Glutamatergic neuron (in vitro differentiated cells): ENCODE measurements around the gene NIBAN1. TPM values are rescaled to one million over a fixed set of nuclear protein-coding genes. Genes with fewer than 3 reads are reported as not detected.
A peak's percentile ranks its signal among the peaks of the same experiment; 100 is the strongest.

Experiments
- DNase-seq: peaks from one replicate; pipeline ENCODE4 v3.0.0; 2022
- H3K27ac Mint-ChIP-seq: one replicate; pipeline ENCODE4 v1.8.0; 2020; ENCODE audit warnings: mild to moderate bottlenecking, mixed read lengths, inconsistent platforms; ENCODE audit not compliant: unreplicated experiment
- H3K27me3 Mint-ChIP-seq: one replicate; pipeline ENCODE4 v1.8.0; 2020; ENCODE audit warnings: mild to moderate bottlenecking, moderate library complexity, mixed read lengths, inconsistent platforms; ENCODE audit not compliant: unreplicated experiment
- H3K36me3 Mint-ChIP-seq: one replicate; pipeline ENCODE4 v1.8.0; 2020; ENCODE audit warnings: mild to moderate bottlenecking, mixed read lengths, inconsistent platforms; ENCODE audit not compliant: unreplicated experiment
- H3K4me1 Mint-ChIP-seq: one replicate; pipeline ENCODE4 v1.8.0; 2020; ENCODE audit warnings: mild to moderate bottlenecking, low read depth, mixed read lengths, inconsistent platforms; ENCODE audit not compliant: unreplicated experiment
- H3K4me3 Mint-ChIP-seq: one replicate; pipeline ENCODE4 v1.8.0; 2020; ENCODE audit warnings: mild to moderate bottlenecking, mixed read lengths, inconsistent platforms; ENCODE audit not compliant: unreplicated experiment
- H3K9me3 Mint-ChIP-seq: one replicate; pipeline ENCODE4 v1.8.0; 2020; ENCODE audit warnings: mild to moderate bottlenecking, moderate library complexity, mixed read lengths, inconsistent platforms; ENCODE audit not compliant: unreplicated experiment
- total RNA-seq: library from RNA; stranded (reverse); fragmentation: NEBNext Ultra II Directional; extraction: Animal tissue kit (Norgen Biotek cat#: 25700); gene quantifications from one replicate; pipeline ENCODE4 v1.2.1, GENCODE V29; 2021; ENCODE audit not compliant: unreplicated experiment
- TF ChIP-seq, protein P1 (sequence below): fragments of 200-600 bp; sonication (generic); IDR thresholded peaks from one replicate; pipeline ENCODE4 v1.5.0; 2021; ENCODE audit not compliant: partially characterized antibody, unreplicated experiment

NIBAN1 gene
- total RNA-seq, 1 donor from 2014 or later = 2.4 TPM

DNA sequence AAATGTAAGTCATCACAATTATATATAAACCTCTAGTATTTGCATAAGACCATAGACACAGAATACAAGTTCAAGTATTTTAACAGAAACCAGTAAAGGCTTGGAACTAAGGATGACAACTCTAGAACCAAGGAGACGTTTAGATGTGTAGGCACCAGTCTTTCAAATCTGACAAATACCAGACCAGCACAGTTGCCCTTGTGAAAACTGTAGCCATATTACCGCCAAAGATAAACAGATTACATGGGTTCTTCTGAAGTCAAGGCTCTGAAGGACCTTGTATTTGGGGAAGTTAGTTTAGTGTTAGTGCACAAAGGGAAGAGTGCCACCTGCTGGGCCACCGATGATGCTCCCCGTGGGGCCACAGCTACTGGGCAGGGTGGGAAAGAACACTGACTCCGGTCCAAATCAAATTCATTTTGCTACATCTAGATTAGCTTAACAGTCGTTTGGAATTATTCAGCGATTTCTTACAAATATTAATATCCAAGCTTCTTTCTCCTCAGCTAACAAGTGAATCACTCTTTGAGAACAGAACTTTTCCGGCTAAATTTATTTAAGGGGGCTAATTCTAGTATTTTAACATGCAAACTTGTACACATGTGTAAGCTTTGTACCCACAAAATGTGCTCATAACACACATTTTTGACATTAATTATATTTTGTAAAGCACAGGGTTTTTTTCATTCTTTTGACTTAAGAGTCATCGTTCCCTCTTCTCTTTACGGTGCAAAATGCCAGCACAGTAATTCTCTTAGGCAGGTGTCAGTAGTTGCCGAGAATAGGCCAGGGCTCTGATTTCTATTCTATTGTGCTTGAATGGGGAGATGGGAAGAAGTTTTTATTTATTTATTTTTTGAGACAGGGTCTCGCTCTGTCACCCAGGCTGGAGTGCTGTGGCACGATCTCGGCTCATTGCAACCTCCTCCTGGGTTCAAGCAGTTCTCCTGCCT, 8.0 kb upstream of the NIBAN1 start:
- no peaks in the 10 kb centered on the region for H3K4me1 Mint-ChIP-seq
- TF ChIP-seq, protein P1, sequence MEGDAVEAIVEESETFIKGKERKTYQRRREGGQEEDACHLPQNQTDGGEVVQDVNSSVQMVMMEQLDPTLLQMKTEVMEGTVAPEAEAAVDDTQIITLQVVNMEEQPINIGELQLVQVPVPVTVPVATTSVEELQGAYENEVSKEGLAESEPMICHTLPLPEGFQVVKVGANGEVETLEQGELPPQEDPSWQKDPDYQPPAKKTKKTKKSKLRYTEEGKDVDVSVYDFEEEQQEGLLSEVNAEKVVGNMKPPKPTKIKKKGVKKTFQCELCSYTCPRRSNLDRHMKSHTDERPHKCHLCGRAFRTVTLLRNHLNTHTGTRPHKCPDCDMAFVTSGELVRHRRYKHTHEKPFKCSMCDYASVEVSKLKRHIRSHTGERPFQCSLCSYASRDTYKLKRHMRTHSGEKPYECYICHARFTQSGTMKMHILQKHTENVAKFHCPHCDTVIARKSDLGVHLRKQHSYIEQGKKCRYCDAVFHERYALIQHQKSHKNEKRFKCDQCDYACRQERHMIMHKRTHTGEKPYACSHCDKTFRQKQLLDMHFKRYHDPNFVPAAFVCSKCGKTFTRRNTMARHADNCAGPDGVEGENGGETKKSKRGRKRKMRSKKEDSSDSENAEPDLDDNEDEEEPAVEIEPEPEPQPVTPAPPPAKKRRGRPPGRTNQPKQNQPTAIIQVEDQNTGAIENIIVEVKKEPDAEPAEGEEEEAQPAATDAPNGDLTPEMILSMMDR = peak; percentile 61
- no peak overlapping the region for H3K4me3 Mint-ChIP-seq
- H3K9me3 Mint-ChIP-seq = no peaks in the 10 kb centered on the region
- no peaks in the 10 kb centered on the region for H3K36me3 Mint-ChIP-seq
- peak; percentile 51 for DNase-seq
- H3K27ac Mint-ChIP-seq = no peak overlapping the region
- H3K27me3 Mint-ChIP-seq = no peaks in the 10 kb centered on the region

DNA sequence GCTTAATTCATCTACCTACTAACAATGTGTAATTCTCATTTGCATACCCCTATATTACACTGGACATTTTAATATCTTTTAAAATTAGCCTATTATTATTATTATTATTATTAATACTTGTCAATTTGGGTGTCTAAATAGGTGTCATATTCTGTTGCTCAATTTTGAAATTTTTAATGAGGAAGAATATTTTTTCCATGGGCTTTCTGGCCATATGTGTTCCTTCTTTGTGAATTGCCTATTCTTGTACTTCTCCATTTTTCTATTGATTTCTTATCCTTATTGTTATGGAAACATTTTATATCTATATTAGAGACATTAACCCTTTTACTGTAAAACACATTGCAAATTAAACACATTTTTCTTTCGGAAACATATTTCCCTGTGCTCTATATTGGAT, 6.4 kb upstream of the NIBAN1 start:
- TF ChIP-seq, protein P1 = no peak
- Mint-ChIP-seq H3K9me3 (no peaks in the 10 kb centered on the region), H3K27me3 (peaks cover under 1% of the 10 kb centered on the region), H3K4me1 (no peaks in the 10 kb centered on the region), H3K27ac (no peak overlapping the region), H3K36me3 (no peaks in the 10 kb centered on the region), H3K4me3 (no peak overlapping the region)
- DNase-seq = no peak

DNA sequence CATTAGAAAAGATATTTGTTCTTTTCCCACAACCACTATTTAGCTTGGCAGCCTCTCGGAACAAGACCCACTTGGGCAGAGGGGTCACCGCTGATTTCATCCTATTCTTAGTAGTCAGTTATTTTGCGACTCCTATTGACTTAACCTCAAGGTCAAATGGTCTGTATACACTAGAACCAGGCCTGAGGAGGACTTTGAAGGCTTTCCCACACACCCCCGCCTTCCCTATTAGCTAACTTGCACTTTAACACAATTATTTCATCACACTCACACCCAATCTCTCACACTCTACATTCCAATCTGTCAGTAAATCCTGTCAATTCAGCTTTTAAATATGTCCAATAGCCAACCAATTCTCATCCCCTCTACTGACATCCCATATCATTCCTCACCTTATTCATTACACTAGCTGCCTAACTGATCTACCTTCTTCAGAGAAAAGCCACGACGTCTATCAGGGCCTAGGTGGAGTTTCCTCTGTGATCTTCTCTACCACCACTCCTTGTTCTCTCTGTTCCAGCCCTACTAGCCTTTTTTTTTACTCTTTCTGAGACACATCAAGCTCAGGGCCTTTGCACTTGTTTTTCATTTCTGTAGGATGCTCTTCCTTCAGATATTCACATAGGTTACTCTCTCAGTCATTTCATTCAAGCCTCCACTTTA, 1.0 kb upstream of the NIBAN1 start:
- Mint-ChIP-seq H3K27me3 (peaks cover 11% of the 10 kb centered on the region), H3K4me1 (peaks cover 2% of the 10 kb centered on the region), H3K27ac (no peak overlapping the region), H3K9me3 (peaks cover 3% of the 10 kb centered on the region), H3K4me3 (peak overlapping the region; percentile 20), H3K36me3 (no peaks in the 10 kb centered on the region)
- TF ChIP-seq, protein P1 = no peak
- DNase-seq = no peak

DNA sequence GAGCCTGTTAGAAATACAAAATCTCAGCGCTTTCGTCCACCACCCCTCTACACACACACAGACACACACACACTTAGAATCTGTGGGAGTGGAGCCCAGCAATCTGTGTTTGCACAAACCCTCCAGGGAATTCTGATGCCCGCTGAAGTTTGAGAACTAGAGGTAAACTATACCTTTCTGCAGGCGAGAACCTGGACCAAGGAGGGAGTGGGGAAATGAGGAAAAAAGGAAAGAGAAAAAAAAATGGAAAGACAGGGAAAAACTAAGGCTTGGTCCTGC, 468 bp upstream of the NIBAN1 start:
- peaks cover 11% of the 10 kb centered on the region for H3K27me3 Mint-ChIP-seq
- H3K4me1 Mint-ChIP-seq = peaks cover 2% of the 10 kb centered on the region
- DNase-seq = no peak
- no peaks in the 10 kb centered on the region for H3K36me3 Mint-ChIP-seq
- H3K27ac Mint-ChIP-seq = no peak overlapping the region
- peak overlapping the region; percentile 78 for H3K4me3 Mint-ChIP-seq
- H3K9me3 Mint-ChIP-seq = peaks cover 3% of the 10 kb centered on the region
- TF ChIP-seq, protein P1 = no peak
